8988T (cell line): ENCODE data around the gene LAIR1.
"Not testable (repeated sequence)": the region's sequence is repeated elsewhere in the genome, so short reads cannot be mapped to it uniquely, and the experiment has no call there.

Experiments
- DNase-seq: peaks from one replicate; pipeline ENCODE4 v3.0.0; 2011

Gene LAIR1

DNA sequence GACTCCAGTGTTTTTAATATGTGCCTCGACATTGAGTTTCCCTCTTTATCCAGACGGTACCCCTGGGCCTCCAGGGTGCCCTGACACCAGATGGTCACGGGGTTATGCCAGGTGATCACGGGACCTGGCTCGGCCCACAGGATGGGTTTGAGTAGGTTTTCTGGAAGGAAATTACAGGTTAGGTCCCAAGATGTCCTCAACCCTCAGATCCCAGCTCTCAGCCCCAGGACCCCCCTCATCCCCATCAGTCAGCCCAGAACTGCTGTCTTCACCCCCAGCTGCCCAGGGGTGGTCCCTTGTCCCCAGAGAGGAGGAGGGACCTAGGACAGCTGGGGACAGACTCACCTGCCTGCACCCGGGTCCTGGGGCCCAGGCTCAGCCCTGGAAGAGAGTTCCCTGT is 26.2 kb downstream of the LAIR1 start:
- no peak for DNase-seq

DNA sequence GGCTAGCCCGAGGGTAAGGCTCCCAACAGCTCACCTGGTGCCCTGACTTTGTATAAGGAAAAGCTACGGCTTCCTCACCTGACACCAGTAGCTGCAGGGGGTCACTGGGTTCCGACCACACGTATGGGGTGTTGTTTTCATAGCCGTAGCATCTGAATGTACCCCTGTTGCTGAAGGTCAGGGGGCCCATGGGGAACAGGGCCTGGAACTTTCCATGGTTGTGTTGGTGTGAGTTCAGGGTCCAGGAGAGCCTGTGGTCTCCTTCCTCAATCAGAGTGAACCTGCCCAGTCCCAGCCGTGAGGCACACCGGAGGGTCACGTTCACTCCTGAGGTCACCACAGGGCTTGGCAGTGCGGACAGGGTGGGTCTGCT is 26.9 kb downstream of the LAIR1 start:
- DNase-seq, result no peak

DNA sequence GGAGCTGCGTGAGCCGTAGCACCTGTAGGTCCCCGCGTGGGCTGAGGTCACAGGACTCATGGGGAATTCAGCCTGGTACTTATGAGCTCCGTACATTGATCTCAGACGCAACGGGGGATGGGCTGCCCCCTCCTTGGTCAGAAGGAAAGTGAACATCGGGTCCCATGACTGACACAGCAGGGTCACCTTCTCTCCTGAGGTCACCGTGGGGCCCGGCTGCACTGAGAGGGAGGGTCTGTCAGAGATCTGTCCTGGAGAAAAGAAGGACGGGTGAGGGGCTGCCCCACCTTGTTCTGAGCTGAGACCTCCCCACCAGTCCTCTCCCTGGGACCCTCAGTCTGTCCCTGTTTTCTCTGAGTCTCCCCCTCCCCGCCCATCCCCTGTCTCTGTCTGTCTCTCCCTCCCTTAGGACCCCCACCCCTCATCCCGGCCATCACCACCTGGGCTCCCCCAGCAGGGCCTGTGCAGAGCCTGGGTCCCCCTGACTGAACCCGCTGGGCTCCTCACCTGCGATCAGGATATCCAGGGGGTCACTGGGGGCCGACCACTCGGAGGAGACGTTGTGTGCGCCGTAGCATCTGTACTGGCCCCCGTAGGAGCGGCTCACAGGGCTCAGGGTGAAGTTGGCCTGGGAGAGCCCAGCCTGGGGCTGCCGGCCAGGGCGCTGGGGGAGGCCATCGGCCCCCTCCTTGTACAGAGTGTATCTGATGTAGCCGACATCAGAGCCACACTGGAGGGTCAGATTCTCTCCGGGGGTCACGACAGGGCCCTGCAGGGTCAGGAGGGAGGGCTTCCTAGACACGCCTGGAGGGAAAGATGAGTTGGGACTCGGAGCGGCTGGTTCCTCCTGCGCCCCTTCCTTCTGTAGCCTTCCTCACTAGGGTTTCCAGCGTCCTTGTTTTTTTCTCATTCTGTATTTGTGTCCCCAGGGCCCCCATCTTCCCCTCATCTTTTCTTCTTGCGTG is 27.6 kb downstream of the LAIR1 start:
- no peak for DNase-seq

DNA sequence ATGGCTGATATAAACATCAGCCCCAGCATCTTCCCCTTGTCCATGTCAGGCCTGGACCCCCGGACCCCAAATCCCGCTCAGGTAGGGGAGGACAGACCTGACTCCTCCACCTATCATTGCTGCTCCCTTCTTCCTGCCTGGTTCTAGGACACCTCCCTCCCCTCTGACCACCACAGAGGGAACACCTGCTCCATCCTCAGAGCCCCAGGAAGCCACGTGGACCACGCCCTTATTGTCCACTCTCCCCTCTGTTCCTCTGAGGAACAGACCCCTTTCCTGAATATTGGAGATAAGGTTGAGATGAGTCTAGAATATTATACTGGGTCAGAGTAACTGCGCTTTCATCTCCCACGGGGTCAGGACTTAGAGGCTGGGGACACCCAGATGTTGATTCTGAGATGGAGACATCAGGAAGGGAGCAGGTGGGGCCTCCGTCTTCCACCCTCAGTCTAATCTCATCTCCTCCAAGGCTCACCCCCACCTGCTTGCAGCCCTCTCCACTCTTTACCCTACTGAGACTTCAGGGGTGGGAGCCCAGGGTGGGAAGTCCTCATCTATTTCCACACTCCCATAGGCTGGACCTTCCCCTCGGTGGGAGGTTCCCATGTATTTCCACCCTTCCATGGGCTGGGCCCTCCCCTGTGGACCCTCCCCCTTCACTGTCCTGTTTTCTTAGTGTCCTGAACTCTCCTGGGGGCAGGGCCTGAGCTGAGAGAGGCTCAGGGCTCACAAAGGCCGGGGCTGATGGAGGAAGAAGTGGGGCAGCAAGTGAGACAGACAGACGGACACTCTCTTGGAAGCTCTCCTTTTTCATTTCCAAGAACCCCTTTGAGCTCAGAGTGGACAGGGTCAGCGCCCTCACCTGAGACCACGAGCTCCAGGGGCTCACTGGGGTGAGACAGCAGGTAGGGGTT is 28.5 kb downstream of the LAIR1 start:
- DNase-seq, result no peak

DNA sequence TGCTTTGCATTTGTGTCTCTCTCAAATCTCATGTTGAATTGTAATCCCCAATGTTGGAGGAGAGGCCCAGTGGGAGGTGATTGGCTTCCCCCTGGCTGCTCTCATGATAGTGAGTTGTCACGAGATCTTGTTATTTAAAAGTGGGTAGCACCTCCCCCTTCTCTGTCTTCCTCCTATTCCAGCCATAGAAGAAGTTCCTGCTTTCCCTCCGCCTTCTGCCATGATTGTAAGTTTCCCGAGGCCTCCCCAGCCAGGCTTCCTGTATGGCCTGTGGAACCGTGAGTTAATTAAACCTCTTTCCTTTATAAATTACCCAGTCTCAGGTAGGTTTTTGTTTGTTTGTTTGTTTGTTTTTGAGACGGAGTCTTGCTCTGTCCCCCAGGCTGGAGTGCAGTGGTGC is 29.6 kb downstream of the LAIR1 start:
- DNase-seq, result no peak

DNA sequence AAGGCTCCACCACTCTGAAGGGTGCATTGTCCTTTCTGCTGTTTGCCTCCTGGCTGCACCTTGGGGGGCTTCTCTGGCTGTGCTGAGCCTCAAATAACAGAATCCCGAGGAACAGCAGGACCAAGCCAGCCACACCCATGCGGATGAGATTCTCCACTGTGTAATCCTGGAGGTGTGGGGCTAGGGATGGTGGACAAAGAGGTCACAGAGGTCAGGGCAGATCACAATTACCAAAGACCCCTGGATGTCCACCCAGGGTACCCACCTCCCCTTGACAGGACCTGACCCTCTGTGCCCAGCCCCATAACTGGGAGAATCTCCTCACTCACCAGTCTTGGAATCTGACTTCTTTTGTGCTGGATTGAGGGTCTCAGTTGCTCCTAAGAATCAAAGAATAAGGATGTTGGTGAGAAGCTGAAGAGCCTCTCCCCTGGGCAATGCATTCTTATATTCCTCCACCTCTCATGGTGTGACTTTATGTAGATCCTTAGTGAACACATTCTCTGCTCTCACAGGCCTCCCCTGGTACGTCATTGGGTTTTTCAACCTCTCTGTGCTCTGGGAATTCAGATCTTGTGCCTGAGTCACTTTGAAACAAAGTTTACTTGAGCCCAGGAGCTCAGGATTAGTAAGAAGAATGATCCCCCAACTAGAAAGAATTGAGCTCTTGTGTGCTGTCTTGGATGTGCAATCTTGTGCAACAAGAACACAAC is 31.0 kb downstream of the LAIR1 start:
- no peak for DNase-seq

GRCh38 chr19:54332149-54332548 is 32.6 kb downstream of the LAIR1 start:
- no peak for DNase-seq

DNA sequence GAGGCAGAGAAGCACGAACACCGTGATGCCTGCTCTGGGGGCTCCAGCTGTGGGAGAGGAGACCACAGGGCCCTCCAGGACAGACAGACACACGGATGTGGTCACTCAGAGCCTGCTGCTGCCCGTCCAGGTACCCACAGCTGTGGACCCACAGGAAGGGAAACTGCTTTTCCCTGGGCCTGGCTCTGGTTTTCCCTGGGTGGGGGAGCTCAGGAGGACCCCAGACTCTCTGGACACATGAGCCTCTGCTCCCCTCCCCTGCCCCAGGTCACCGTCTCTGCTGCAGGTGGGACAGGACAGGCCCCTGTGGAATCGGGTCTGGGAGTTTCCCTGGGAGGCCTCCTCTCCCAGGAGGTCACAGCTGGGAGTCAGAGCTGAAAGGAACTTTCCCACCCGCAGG is 33.1 kb downstream of the LAIR1 start:
- no peak for DNase-seq

- no peak for DNase-seq
Measured at GRCh38 chr19:54329476-54330165, 35.1 kb downstream of the LAIR1 start.

DNA sequence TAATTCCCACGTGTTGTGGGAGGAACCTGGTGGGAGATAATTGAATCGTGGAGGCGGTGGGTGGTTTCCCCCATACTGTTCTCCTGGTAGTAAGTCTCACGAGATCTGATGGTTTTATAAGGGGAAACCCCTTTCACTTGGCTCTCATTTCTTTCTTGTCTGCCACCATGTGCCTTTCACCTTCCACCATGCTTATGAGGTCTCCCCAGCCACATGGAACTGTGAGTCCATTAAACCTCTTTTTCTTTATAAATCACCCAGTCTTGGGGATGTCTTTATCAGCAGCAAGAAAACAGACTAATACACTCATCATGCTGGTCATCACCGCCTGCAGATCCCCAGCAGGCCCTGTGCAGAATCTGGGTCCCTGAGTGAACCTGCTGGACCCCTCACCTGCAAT is 36.0 kb downstream of the LAIR1 start:
- not testable (repeated sequence) for DNase-seq

DNA sequence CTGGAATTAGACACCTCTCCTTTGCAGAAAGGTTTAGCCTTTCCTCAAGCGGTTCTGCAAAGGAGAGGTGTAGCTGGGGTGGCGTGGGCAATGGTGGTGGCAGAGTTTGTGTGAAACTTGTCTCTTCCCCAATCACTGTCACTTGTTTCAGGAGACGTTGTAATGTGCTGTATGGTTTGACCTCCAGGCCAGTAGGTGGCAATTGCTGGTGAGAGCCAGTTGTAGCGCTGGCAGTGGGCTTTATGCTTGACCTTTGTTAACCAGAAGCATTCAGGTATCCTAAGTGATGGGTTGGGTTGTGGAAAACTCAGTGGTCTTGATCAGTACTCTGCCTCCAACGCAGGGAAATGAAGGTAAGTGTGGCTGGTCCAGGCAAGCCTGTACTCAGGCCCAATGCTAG is 39.1 kb downstream of the LAIR1 start:
- DNase-seq, result no peak

GRCh38 chr19:54325194-54325621 is 39.5 kb downstream of the LAIR1 start:
- DNase-seq, result no peak

GRCh38 chr19:54324071-54324470 is 40.7 kb downstream of the LAIR1 start:
- no peak for DNase-seq

DNA sequence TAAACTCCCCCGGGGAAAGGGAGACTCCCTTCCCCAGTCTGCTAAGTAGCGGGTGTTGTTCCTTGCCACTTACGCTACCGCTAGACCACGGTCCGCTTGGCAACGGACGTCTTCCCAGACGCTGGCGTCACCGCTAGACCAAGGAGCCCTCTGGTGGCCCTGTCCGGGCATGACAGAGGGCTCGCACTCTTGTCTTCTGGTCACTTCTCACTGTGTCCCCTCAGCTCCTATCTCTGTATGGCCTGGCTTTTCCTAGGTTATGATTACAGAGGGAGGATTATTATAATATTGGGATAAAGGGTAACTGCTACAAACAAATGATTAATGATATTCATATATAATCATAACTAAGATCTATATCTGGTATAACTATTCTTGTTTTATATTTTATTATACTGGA is 41.8 kb downstream of the LAIR1 start:
- not testable (repeated sequence) for DNase-seq

DNA sequence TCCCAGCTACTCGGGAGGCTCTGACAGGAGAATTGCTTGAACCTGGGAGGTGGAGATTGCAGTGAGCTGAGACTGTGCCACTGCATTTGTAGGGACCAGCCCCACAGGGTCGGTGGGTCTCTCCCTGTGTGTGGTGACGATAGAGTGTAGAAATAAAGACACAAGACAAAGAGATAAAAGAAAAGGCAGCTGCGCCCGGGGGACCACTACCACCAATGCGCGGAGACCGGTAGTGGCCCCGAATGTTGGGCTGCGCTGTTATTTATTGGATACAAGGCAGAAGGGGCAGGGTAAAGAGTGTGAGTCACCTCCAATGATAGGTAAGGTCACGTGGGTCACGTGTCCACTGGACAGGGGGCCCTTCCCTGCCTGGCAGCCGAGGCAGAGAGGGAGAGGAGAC is 42.4 kb downstream of the LAIR1 start:
- not testable (repeated sequence) for DNase-seq

DNA sequence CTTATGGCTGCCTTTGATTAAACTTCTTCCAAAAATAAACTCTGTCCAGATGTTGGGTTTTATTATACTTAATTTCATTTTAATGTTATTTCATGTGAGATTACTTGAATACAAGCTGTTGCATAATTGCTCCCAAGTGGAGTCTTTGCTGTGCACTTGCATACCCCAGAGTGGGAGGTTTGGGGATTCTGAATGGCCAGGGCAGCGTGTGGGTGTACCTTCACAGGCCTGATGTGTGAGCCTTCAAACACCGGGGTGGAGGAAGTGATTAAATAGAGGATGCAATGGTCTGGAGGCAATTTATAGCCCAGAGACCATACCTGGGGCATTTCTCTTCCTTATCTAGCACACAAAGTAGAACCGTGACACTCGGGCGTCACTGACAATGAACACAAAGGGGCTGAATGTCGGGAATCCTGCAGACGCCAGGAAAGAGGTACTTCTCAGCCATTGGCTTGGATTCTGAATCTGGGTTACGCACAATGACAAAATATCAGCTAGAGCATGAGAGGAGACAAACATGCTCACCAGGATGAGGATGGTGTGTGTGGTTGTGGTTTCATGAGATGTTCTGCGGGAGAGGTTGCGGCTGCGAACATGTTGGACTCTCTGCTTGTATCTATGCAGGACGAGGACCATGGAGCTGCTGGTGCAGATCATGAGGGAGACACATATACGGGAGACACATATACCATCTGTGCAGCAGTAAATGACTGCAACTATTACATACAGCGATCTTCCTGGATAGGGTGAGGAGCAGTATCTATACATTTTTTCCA is 44.6 kb downstream of the LAIR1 start:
- no peak for DNase-seq

GRCh38 chr19:54319049-54319448 is 45.7 kb downstream of the LAIR1 start:
- DNase-seq, result no peak

DNA sequence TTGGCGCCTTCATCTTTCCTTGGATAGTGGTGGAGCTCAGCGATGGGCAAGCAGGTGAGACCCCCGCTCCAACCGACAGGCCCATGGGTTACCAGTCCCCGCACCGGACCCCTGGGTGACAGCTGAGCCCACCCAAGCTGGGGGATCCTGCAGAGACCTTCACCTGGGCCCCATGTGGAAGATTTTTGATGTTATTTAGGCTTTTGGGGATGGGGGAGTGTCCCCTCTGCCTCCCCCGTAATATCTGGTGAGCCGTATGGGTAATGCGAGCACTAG is 46.8 kb downstream of the LAIR1 start:
- no peak for DNase-seq

DNA sequence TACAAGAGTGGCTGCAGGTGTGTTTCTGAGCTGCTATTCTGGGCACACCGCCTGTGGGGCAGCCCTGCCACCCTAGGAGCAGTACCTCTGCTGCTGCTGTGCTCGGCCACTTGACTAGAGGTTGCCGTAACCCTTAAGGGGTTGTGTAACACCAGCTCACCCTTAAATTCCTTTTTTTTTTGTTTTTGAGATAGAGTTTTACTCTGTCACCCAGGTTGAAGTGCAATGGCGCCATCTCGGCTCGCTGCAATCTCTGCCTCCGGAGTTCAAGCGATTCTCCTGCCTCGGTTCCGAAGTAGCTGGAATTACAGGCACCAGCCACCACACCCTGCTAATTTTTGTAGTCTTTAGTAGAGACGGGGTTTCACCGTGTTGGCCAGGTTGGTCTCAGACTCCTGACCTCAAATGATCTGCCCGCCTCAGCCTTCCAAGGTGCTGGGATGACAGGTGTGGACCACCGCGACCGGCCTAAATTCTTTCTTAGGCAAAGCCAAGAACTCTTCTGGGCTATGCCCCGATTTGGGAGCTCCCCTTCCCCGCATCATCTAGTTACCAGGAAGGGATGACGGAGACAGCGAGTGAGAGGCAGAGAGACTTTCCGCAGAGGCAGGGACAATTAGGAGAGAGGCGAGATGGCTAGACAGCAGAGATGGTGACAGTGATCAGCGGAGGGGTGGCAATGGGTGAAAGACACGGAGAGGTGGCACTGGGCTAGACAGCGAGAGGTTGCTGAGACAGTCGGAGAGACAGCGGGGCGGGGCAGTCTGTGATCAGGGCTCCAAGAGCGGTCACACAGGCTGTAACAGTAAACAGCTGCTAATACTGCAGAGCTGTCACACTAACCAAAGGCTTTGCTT is 47.4 kb downstream of the LAIR1 start:
- DNase-seq, result no peak

DNA sequence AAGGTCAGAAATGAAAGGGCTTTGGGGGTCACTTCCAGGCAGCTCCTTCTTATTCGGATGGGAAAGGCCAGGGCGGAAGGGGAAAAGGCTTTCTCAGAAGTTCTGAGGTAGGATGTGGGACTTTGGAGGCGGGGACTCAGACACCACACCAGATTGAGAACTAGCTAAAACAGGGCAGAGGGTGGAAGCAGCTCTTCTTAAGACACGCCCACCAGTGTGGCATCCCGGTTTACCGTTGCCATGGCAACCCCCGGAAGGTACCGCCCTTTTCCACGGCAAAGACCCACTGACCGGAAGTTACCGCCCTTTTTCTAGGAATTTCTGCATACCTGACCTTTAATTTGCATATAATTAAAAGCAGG is 48.0 kb downstream of the LAIR1 start:
- DNase-seq, result no peak

GRCh38 chr19:54315956-54316355 is 48.8 kb downstream of the LAIR1 start:
- no peak for DNase-seq
